DOHH2 (cell line): ENCODE results near the gene IGSF9.

ENCODE experiments used
- H3F3A ChIP-seq: fragments of 200-600 bp; sonication (generic), shearing (Covaris generic); 2 replicates; pipeline ENCODE4 v1.6.0; 2016; ENCODE audit warnings: antibody characterized with exemption, mild to moderate bottlenecking; ENCODE audit not compliant: control insufficient read depth, insufficient read depth
- H3K27ac ChIP-seq: fragments of 200-600 bp; sonication (generic); 2 replicates; pipeline ENCODE4 v1.5.1; 2014; ENCODE audit warnings: low read depth, mild to moderate bottlenecking, low read length, moderate library complexity
- H3K27me3 ChIP-seq: fragments of 200-600 bp; sonication (generic); 2 replicates; pipeline ENCODE4 v1.6.1; 2014; ENCODE audit warnings: mild to moderate bottlenecking, low read length, mixed read lengths; ENCODE audit not compliant: control insufficient read depth
- H3K36me3 ChIP-seq: fragments of 200-600 bp; sonication (generic); 2 replicates; pipeline ENCODE4 v1.6.1; 2014; ENCODE audit warnings: mild to moderate bottlenecking, low read length, moderate library complexity, mixed read lengths; ENCODE audit not compliant: control insufficient read depth
- H3K4me1 ChIP-seq: fragments of 200-600 bp; sonication (generic); 2 replicates; pipeline ENCODE4 v1.6.1; 2014; ENCODE audit warnings: mild to moderate bottlenecking, low read length, mixed read lengths; ENCODE audit not compliant: control insufficient read depth
- H3K4me2 ChIP-seq: fragments of 200-600 bp; sonication (generic); 2 replicates; pipeline ENCODE4 v1.6.0; 2014; ENCODE audit warnings: mild to moderate bottlenecking, low read length, moderate library complexity
- H3K4me3 ChIP-seq: fragments of 200-600 bp; sonication (generic); 2 replicates; pipeline ENCODE4 v1.5.1; 2014; ENCODE audit warnings: mild to moderate bottlenecking, low read length, mixed read lengths
- H3K79me2 ChIP-seq: fragments of 200-600 bp; sonication (generic); 2 replicates; pipeline ENCODE4 v1.6.1; 2014; ENCODE audit warnings: mild to moderate bottlenecking, low read length, mixed read lengths; ENCODE audit not compliant: control insufficient read depth
- H3K9me2 ChIP-seq: fragments of 200-600 bp; sonication (generic); replicated peaks from 2 replicates; pipeline ENCODE4 v1.6.1; 2014; ENCODE audit warnings: mild to moderate bottlenecking, low read length, mixed read lengths; ENCODE audit not compliant: control insufficient read depth
- H3K9me3 ChIP-seq: fragments of 200-600 bp; sonication (generic); 2 replicates; pipeline ENCODE4 v1.6.1; 2014; ENCODE audit warnings: antibody characterized with exemption, low read length, mixed read lengths; ENCODE audit not compliant: control insufficient read depth, insufficient read depth
- H4K20me1 ChIP-seq: fragments of 200-600 bp; sonication (generic); 2 replicates; pipeline ENCODE4 v1.6.0; 2014; ENCODE audit warnings: low read depth, mild to moderate bottlenecking, antibody characterized with exemption, low read length, moderate library complexity; ENCODE audit not compliant: control insufficient read depth, insufficient read depth
- CTCF ChIP-seq: fragments of 200-600 bp; sonication (generic); IDR thresholded peaks from one replicate; pipeline ENCODE4 v1.5.1; 2014; ENCODE audit warnings: antibody characterized with exemption, mild to moderate bottlenecking, low read depth, low read length; ENCODE audit not compliant: poor library complexity, severe bottlenecking
- EZH2phosphoT487 ChIP-seq: fragments of 200-600 bp; sonication (generic); IDR thresholded peaks from 2 replicates; pipeline ENCODE4 v1.6.1; 2017; ENCODE audit warnings: borderline replicate concordance, mild to moderate bottlenecking, antibody characterized with exemption, low read length, moderate library complexity, mixed read lengths

Gene IGSF9

DNA sequence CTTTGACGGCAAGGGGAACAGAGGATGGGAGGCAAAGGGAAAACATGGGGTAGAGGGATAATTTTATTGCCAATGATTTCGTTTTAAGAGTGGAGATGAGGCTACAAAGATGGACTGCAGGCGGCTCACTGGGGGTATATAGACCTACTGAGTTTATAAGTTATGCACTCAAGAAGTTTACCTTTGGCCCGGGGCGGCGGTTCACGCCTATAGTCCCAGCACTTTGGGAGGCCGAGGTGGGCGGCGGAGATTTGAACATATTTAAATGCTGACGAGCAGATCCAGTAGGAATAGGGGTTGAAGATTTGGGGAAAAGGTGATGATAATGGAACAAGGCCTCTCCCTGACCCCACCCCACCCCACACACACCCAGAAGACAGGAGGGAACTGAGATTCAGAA, 16.8 kb upstream of the IGSF9 start:
- H3F3A ChIP-seq: no peaks in the 10 kb centered on the region
- H3K9me3 ChIP-seq: no peaks in the 10 kb centered on the region
- no peaks in the 10 kb centered on the region for H3K79me2 ChIP-seq
- H3K27ac ChIP-seq: no peak overlapping the region
- H3K36me3 ChIP-seq: no peaks in the 10 kb centered on the region
- H3K27me3 ChIP-seq: peaks cover 28% of the 10 kb centered on the region
- no peaks in the 10 kb centered on the region for H4K20me1 ChIP-seq
- H3K9me2 ChIP-seq: no peaks in the 10 kb centered on the region
- no peak overlapping the region for H3K4me3 ChIP-seq
- TF ChIP-seq EZH2phosphoT487 (no peak), CTCF (no peak)
- H3K4me1 ChIP-seq: no peaks in the 10 kb centered on the region
- no peak overlapping the region for H3K4me2 ChIP-seq

DNA sequence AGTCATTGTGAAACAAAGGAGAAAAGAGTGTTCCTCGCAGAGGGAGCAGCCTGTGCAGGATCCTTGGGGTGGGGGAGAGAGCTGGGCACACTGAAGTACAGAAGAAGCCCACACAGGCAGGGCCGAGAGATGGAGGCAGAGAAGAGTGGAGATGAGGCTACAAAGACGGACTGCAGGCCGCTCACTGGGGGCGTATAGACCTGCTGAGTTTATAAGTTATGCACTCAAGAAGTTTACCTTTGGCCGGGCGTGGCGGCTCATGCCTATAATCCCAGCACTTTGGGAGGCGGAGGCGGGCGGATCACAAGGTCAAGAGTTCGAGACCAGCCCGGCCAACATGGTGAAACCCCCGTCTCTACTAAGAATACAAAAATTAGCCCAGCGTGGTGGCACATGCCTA, 16.2 kb upstream of the IGSF9 start:
- H3K27me3 ChIP-seq: peaks cover 28% of the 10 kb centered on the region
- no peak overlapping the region for H3K27ac ChIP-seq
- H3K9me3 ChIP-seq: no peaks in the 10 kb centered on the region
- no peaks in the 10 kb centered on the region for H3K36me3 ChIP-seq
- H3K79me2 ChIP-seq: no peaks in the 10 kb centered on the region
- no peak overlapping the region for H3K4me2 ChIP-seq
- H3F3A ChIP-seq: no peaks in the 10 kb centered on the region
- no peak overlapping the region for H3K4me3 ChIP-seq
- TF ChIP-seq CTCF: no peak
- no peak for TF ChIP-seq EZH2phosphoT487
- H3K4me1 ChIP-seq: no peaks in the 10 kb centered on the region
- H4K20me1 ChIP-seq: no peaks in the 10 kb centered on the region
- no peaks in the 10 kb centered on the region for H3K9me2 ChIP-seq

DNA sequence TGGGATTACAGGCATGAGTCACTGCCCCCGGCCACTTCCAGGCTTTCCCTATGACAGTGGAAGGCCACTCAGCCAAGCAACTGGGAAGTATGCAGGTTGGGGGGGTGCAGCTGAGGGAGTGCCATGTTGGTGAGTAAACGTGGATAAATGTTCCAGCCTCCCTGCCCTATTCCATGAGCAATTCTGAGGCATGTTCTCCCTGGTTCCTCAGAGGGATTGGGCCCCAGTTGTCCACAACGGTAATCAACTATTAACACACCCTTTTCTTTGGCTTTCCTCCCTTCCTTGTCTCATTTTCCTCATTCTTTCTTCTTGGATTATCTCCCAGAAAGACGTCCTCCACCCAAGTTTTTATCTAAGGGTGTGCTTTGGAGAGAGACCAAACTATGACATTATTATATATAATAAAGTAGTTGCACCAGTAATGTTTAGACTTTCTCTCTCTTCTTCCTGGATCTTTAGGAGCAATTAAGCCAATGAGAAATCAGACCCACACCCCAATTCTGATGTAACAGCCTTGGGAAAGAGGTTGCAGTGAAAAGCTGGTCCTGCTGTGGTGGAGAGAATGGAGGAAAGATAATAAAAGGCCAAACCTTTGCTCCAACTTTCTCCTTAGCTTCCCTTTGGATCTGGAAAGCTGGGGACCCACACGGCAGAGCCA, 15.4 kb upstream of the IGSF9 start:
- peaks cover 23% of the 10 kb centered on the region for H3K27me3 ChIP-seq
- no peaks in the 10 kb centered on the region for H3F3A ChIP-seq
- no peak overlapping the region for H3K27ac ChIP-seq
- H3K4me1 ChIP-seq: no peaks in the 10 kb centered on the region
- H3K4me2 ChIP-seq: no peak overlapping the region
- H3K9me3 ChIP-seq: no peaks in the 10 kb centered on the region
- TF ChIP-seq CTCF (no peak), EZH2phosphoT487 (no peak)
- no peaks in the 10 kb centered on the region for H3K9me2 ChIP-seq
- H3K36me3 ChIP-seq: no peaks in the 10 kb centered on the region
- H3K79me2 ChIP-seq: no peaks in the 10 kb centered on the region
- H4K20me1 ChIP-seq: no peaks in the 10 kb centered on the region
- H3K4me3 ChIP-seq: no peak overlapping the region

GRCh38 chr1:159959451-159959850, 14.0 kb upstream of the IGSF9 start:
- Histone ChIP-seq H3K4me3 (no peak overlapping the region), H3K4me2 (no peak overlapping the region)
- TF ChIP-seq EZH2phosphoT487: no peak
- no peak for TF ChIP-seq CTCF

More at GRCh38 chr1:159959451-159959850, 14.0 kb upstream of the IGSF9 start:
- Histone ChIP-seq H3K36me3 (no peaks in the 10 kb centered on the region), H4K20me1 (no peaks in the 10 kb centered on the region), H3F3A (no peaks in the 10 kb centered on the region), H3K9me3 (no peaks in the 10 kb centered on the region), H3K4me1 (no peaks in the 10 kb centered on the region), H3K79me2 (no peaks in the 10 kb centered on the region), H3K9me2 (no peaks in the 10 kb centered on the region), H3K27me3 (peaks cover 17% of the 10 kb centered on the region), H3K27ac (no peak overlapping the region)
